HL-60 (cell line): ENCODE measurements around the gene RAP2C.

Source experiments
- CTCF ChIP-seq: IDR thresholded peaks from one replicate; pipeline ENCODE4 v1.5.1; 2011; ENCODE audit warnings: low read length, control low read depth, inconsistent platforms; ENCODE audit not compliant: insufficient read depth
- GABPA ChIP-seq: IDR thresholded peaks from 2 replicates; pipeline ENCODE4 v1.6.1; 2012; ENCODE audit warnings: low read depth
- POLR2AphosphoS5 ChIP-seq: IDR thresholded peaks from 2 replicates; pipeline ENCODE4 v1.6.1; 2012; ENCODE audit warnings: low read depth
- REST ChIP-seq: IDR thresholded peaks from 2 replicates; pipeline ENCODE4 v1.6.1; 2012; ENCODE audit warnings: low read depth; ENCODE audit not compliant: insufficient replicate concordance
- SPI1 ChIP-seq: IDR thresholded peaks from 2 replicates; pipeline ENCODE4 v1.6.1; 2012; ENCODE audit warnings: low read depth, mild to moderate bottlenecking, borderline replicate concordance

- TF ChIP-seq POLR2AphosphoS5 (no peak), CTCF (no peak), SPI1 (no peak), REST (no peak), GABPA (no peak)
These were observed 4.7 kb downstream of the RAP2C start for GRCh38 chrX:132214518-132214917.
